ENCODE results near the gene ENPP3.

Gene ENPP3

GRCh38 chr6:131768964-131769363, 131.9 kb downstream of the ENPP3 start:
- no peak for DNase-seq (ENCODE audit: low spot score)

DNA sequence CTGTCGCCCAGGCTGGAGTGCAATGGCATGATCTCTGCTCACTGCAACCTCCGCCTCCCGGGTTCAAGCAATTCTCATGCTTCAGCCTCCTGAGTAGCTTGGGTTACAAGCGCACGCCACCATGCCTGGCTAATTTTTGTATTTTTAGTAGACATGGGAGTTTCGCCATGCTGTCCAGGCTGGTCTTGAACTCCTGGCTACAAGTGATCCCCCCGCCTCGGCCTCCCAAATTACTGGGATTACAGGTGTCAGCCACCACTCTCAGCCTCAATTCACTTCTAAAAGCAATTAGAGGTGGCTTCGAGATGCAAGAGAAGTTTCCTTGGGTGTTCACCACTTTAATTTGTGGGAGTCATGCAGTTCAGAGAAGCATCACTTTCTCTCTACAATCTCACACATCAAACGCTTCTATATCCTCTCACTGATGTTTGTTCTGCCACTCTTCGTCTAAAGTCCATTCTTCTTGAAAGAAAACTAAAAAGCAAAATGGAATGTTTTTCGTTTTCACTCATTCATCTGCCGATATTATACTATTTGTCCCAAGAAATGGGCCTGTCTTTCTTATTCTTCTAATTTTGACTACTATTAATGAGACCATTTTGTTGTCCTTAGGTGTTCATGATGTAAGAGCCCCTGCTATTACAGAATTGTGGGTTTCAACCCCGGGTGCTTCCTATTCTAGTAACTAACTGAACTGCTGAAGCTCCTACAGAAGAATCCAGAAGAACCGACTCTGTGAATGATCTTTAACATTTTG, 132.5 kb downstream of the ENPP3 start:
- no peak for DNase-seq (ENCODE audit: low spot score)

- no peak for DNase-seq (ENCODE audit: low spot score)
These were observed 133.7 kb downstream of the ENPP3 start for GRCh38 chr6:131770776-131771175.

GRCh38 chr6:131773284-131773950, 136.3 kb downstream of the ENPP3 start:
- no peak for DNase-seq (ENCODE audit: low spot score)

DNA sequence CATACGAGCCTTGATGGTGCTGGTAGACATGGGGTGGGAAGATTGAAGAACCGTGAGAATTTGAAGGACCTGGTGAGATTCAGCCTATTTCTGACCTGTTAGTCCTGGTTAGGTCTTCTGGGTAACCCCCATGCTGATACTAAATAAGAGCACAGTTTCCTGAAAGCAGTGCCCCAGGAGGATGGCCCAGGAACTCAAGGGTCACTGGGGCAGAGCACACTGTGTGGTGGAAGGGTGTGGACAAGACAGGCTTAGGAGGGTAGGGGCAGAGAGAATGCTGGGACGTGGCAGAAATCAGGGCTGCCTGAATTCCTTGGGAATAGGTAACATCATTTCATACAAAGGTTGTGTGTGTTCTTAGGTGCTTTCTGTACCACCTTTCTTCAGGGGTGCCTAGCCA, 138.8 kb downstream of the ENPP3 start:
- DNase-seq (ENCODE audit: low spot score): no peak

- no peak for DNase-seq (ENCODE audit: low spot score)
These were observed 139.9 kb downstream of the ENPP3 start for GRCh38 chr6:131776985-131777384.

- DNase-seq (ENCODE audit: low spot score): no peak
These were observed 141.1 kb downstream of the ENPP3 start for GRCh38 chr6:131778169-131778568.

- no peak for DNase-seq (ENCODE audit: low spot score)
These were observed 142.2 kb downstream of the ENPP3 start for GRCh38 chr6:131779304-131779703.

DNA sequence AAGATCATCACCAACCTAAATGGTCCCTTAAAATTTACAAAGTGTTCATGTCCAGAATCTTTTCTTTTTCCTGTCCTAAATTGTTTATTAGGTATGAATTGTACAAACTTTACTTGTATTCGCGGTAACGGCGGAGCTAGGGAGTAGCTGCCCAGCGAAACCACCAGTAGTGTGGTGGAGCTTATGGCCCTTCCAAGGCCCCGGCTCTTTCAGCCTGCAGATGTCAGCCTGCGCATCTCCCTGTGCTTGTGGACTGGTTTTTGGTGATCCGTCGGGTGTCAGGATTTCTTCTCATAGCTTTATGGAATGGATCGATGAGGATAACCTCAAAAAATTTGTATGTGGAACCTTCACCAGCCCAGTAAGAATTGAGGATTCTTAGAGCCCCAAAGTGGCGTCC, 143.5 kb downstream of the ENPP3 start:
- DNase-seq (ENCODE audit: low spot score): no peak

GRCh38 chr6:131781687-131782086, 144.6 kb downstream of the ENPP3 start:
- DNase-seq (ENCODE audit: low spot score): no peak

DNA sequence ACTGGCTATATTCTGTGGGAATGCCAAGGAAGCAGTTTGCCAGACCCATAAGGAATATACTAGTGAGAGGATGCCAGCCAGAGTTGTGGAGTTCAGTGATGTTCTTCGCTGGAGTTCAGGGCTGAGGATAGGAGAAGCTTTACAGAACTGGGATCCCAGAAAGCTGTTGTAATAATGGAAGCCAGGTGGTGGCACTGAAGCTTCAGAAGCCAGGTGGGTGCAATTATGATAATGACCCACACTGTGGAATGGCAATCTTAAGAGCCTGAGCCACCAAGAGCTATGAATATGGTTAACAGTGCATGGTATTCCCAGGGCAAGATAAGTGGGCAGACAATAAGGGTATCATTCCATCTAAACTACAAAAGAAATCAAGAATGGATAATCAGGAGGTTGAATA, 145.7 kb downstream of the ENPP3 start:
- DNase-seq (ENCODE audit: low spot score): no peak

DNA sequence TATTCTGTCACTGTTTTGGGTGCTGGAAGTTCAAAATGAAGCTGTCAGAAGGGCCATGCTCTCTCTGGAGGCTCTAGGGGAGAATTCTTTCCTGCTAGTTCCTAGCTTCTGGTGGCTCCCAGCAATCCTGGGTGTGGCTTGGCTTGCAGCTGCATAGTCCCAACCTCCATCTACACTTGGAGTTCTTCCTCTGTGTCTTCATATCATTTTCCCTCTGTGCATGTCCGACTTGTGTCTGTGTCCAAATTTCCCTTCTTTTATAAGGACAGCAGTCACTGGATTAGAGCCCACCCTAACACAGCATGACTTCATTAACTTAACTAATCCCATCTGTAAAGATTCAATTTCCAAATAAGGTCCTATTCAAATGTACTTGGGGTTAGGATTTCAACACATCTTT, 147.5 kb downstream of the ENPP3 start:
- DNase-seq (ENCODE audit: low spot score): no peak

GRCh38 chr6:131787079-131787478, 150.0 kb downstream of the ENPP3 start:
- no peak for DNase-seq (ENCODE audit: low spot score)

- peak; percentile 3 for DNase-seq (ENCODE audit: low spot score)
These were observed 150.9 kb downstream of the ENPP3 start for GRCh38 chr6:131787766-131788712.

GRCh38 chr6:131789219-131789618, 152.1 kb downstream of the ENPP3 start:
- DNase-seq (ENCODE audit: low spot score): peak; percentile 4

- DNase-seq (ENCODE audit: low spot score): no peak
These were observed 154.4 kb downstream of the ENPP3 start for GRCh38 chr6:131791476-131791875.

- peak; percentile 50 for DNase-seq (ENCODE audit: low spot score)
These were observed 155.0 kb downstream of the ENPP3 start for GRCh38 chr6:131792091-131792496.

- DNase-seq (ENCODE audit: low spot score): no peak
These were observed 158.3 kb downstream of the ENPP3 start for GRCh38 chr6:131795366-131795765.
